Gastroesophageal sphincter (tissue), 4 donors: ENCODE data around the gene SKIC2. TPM values are rescaled to one million over a fixed set of nuclear protein-coding genes. Genes with fewer than 3 reads are reported as not detected.
A peak's percentile ranks its signal among the peaks of the same experiment; 100 is the strongest.
"Not testable (repeated sequence)": the region's sequence is repeated elsewhere in the genome, so short reads cannot be mapped to it uniquely, and the experiment has no call there.

ENCODE experiments used
- ATAC-seq: fragments of 150-250 bp; one replicate; pipeline ENCODE4 v1.9.1; 2016; ENCODE audit warnings: mild to moderate bottlenecking, moderate library complexity
- H3K27ac ChIP-seq, 4 donors: fragments of 200-600 bp; sonication (generic) in 3 of 4; 1 replicate in 3 of 4; 2 replicates in 1 of 4; pipeline ENCODE4 v1.5.1; 2016 to 2019
- H3K27me3 ChIP-seq: fragments of 200-600 bp; sonication (generic); one replicate; pipeline ENCODE4 v1.5.1; 2019
- H3K36me3 ChIP-seq, 2 donors: fragments of 200-600 bp; sonication (generic); one replicate each; pipeline ENCODE4 v1.5.1; 2019; ENCODE audit warnings: control low read depth in 1 of 2
- H3K4me1 ChIP-seq, 3 donors: fragments of 200-600 bp; sonication (generic); 1 replicate in 2 of 3; 2 replicates in 1 of 3; pipeline ENCODE4 v1.5.1; 2016 to 2019; ENCODE audit warnings: control low read depth in 2 of 3
- H3K4me3 ChIP-seq, 2 donors: fragments of 200-600 bp; sonication (generic); one replicate each; pipeline ENCODE4 v1.5.1; 2019; ENCODE audit warnings: mild to moderate bottlenecking in 1 of 2, moderate library complexity in 1 of 2
- H3K9me3 ChIP-seq, 3 donors: fragments of 200-600 bp; sonication (generic); one replicate each; pipeline ENCODE4 v1.5.1; 2017 to 2019; ENCODE audit warnings: control low read depth in 2 of 3
- WGBS, 2 donors: methylation state at CpG; one replicate each; pipeline ENCODE4 v1.1.5; 2018; ENCODE audit warnings: low coverage in 1 of 2; 5-methylcytosine and 5-hydroxymethylcytosine counted together
- small RNA-seq, 4 donors: library from RNA; depleted of rRNA; stranded (forward); fragments of <200 nt; gene quantifications; one replicate each; pipeline ENCODE3, GENCODE V24; 2016
- total RNA-seq, 4 donors: library from RNA; depleted of rRNA; stranded (reverse); fragments of >200 nt; gene quantifications; one replicate each; pipeline ENCODE4 v1.1.0, GENCODE V29; 2016

Gene SKIC2
- total RNA-seq, 4 donors from 2014 or later, result 18.8 to 52.5 (median 25.8) TPM

GRCh38 chr6:32005991-32006529 is 47.1 kb downstream of the SKIC2 start:
- not testable (repeated sequence) for H3K9me3 ChIP-seq, H3K36me3 ChIP-seq, H3K4me3 ChIP-seq, H3K27me3 ChIP-seq, ATAC-seq, H3K4me1 ChIP-seq, H3K27ac ChIP-seq
- 100% methylated on average over 3 of the region's 8 CpGs; no CpG with 5 or more reads in 1 of the 2 donors for WGBS, 2 donors

GRCh38 chr6:32007086-32007485 is 48.1 kb downstream of the SKIC2 start:
- not testable (repeated sequence) for H3K36me3 ChIP-seq, H3K4me3 ChIP-seq, H3K27ac ChIP-seq, H3K27me3 ChIP-seq, H3K9me3 ChIP-seq, H3K4me1 ChIP-seq, ATAC-seq
- WGBS, 2 donors, result no CpG with 5 or more reads among the region's 12 CpGs

GRCh38 chr6:32008037-32008436 is 49.1 kb downstream of the SKIC2 start:
- not testable (repeated sequence) for H3K36me3 ChIP-seq, H3K27ac ChIP-seq, ATAC-seq, H3K4me1 ChIP-seq, H3K9me3 ChIP-seq, H3K4me3 ChIP-seq, H3K27me3 ChIP-seq
- WGBS, 2 donors, result no CpG with 5 or more reads among the region's 24 CpGs

- H3K4me3 ChIP-seq, H3K4me1 ChIP-seq, H3K9me3 ChIP-seq, ATAC-seq, H3K36me3 ChIP-seq, H3K27ac ChIP-seq, H3K27me3 ChIP-seq: not testable (repeated sequence)
- no CpG with 5 or more reads among the region's 12 CpGs for WGBS, 2 donors
Measured at GRCh38 chr6:32008616-32009015, 49.6 kb downstream of the SKIC2 start.

GRCh38 chr6:32009537-32009936 is 50.6 kb downstream of the SKIC2 start:
- H3K27me3 ChIP-seq, H3K9me3 ChIP-seq, H3K36me3 ChIP-seq, ATAC-seq, H3K4me3 ChIP-seq, H3K4me1 ChIP-seq, H3K27ac ChIP-seq: not testable (repeated sequence)
- WGBS, 2 donors, result no CpG with 5 or more reads among the region's 12 CpGs

GRCh38 chr6:32010856-32011530 is 52.0 kb downstream of the SKIC2 start:
- ATAC-seq, H3K27ac ChIP-seq, H3K27me3 ChIP-seq, H3K4me3 ChIP-seq, H3K9me3 ChIP-seq, H3K36me3 ChIP-seq, H3K4me1 ChIP-seq: not testable (repeated sequence)
- no CpG with 5 or more reads among the region's 27 CpGs for WGBS, 2 donors

GRCh38 chr6:32012941-32013617 is 54.1 kb downstream of the SKIC2 start:
- H3K36me3 ChIP-seq, H3K27ac ChIP-seq, H3K27me3 ChIP-seq, H3K4me1 ChIP-seq, H3K9me3 ChIP-seq, H3K4me3 ChIP-seq: not testable (repeated sequence)
- peak; percentile 31 for ATAC-seq
- 60% methylated on average over 1 of the region's 17 CpGs; no CpG with 5 or more reads in 1 of the 2 donors for WGBS, 2 donors

GRCh38 chr6:32013738-32014137 is 54.8 kb downstream of the SKIC2 start:
- not testable (repeated sequence) for H3K36me3 ChIP-seq, H3K27me3 ChIP-seq, ATAC-seq, H3K27ac ChIP-seq, H3K4me3 ChIP-seq, H3K4me1 ChIP-seq, H3K9me3 ChIP-seq
- no CpG with 5 or more reads among the region's 5 CpGs for WGBS, 2 donors

GRCh38 chr6:32014547-32014946 is 55.6 kb downstream of the SKIC2 start, which contains the start of gene C4B:
TSS of gene C4B (plus strand) at chr6:32014795. CDS start at chr6:32014846, 51 bp downstream.
- WGBS, 2 donors, result no CpG with 5 or more reads among the region's 6 CpGs
- not testable (repeated sequence) for H3K27me3 ChIP-seq, H3K36me3 ChIP-seq, H3K9me3 ChIP-seq, H3K27ac ChIP-seq, H3K4me3 ChIP-seq, H3K4me1 ChIP-seq
- peak; percentile 76 for ATAC-seq

Small RNAs within 50 kb of the gene (small RNA-seq; reads per million reads assigned to genes)
- gene AL645922.1, result 0 reads per million in 4 donors

Other genes starting within 250 kb of the SKIC2 start
- gene LY6G6D, start 243.8 kb upstream of the SKIC2 start, total RNA-seq, result not detected
- gene LY6G6C, start 237.4 kb upstream of the SKIC2 start, total RNA-seq, result not detected
- under 1 TPM in 1 of 4 donors, not detected in 3; 0.54 TPM for gene MPIG6B, start 235.8 kb upstream of the SKIC2 start, total RNA-seq
- gene DDAH2, start 229.9 kb upstream of the SKIC2 start, total RNA-seq, result 100 to 1,000 TPM in 2 of 4 donors, 10 to 100 TPM in 2; 75.6 to 127 (median 99.0) TPM
- 100 to 1,000 TPM; 191 to 427 (median 276) TPM for gene CLIC1, start 222.6 kb upstream of the SKIC2 start, total RNA-seq
- 10 to 100 TPM in 1 of 4 donors, 1 to 10 TPM in 3; 1.9 to 12.7 (median 6.7) TPM for gene MSH5, start 219.2 kb upstream of the SKIC2 start, total RNA-seq
- 1 to 10 TPM in 1 of 4 donors, under 1 TPM in 1, not detected in 2; 0.93 to 1.1 TPM for gene SAPCD1, start 196.5 kb upstream of the SKIC2 start, total RNA-seq
- under 1 TPM; 0.12 to 0.54 (median 0.31) TPM for gene VWA7, start 181.8 kb upstream of the SKIC2 start, total RNA-seq
- 10 to 100 TPM; 25.4 to 50.6 (median 29.9) TPM for gene VARS1, start 163.4 kb upstream of the SKIC2 start, total RNA-seq
- 10 to 100 TPM; 18.0 to 31.7 (median 28.5) TPM for gene LSM2, start 152.2 kb upstream of the SKIC2 start, total RNA-seq
- gene HSPA1L, start 143.9 kb upstream of the SKIC2 start, total RNA-seq, result 1 to 10 TPM; 1.9 to 3.9 (median 2.6) TPM
- 100 to 1,000 TPM; 287 to 496 (median 351) TPM for gene HSPA1A, start 143.6 kb upstream of the SKIC2 start, total RNA-seq
- gene HSPA1B, start 131.4 kb upstream of the SKIC2 start, total RNA-seq, result 100 to 1,000 TPM; 198 to 260 (median 219) TPM
- gene NEU1, start 96.4 kb upstream of the SKIC2 start, total RNA-seq, result 10 to 100 TPM; 28.2 to 39.1 (median 30.5) TPM
- 1 to 10 TPM in 2 of 4 donors, not detected in 2; 1.1 to 4.5 TPM for gene SLC44A4, start 80.2 kb upstream of the SKIC2 start, total RNA-seq
- gene EHMT2, start 61.5 kb upstream of the SKIC2 start, total RNA-seq, result 10 to 100 TPM; 29.5 to 43.4 (median 35.5) TPM
- gene ZBTB12, start 57.1 kb upstream of the SKIC2 start, total RNA-seq, result 1 to 10 TPM in 2 of 4 donors, under 1 TPM in 2; 0.40 to 2.0 (median 0.86) TPM
- gene C2, start 31.5 kb upstream of the SKIC2 start, total RNA-seq, result 10 to 100 TPM in 3 of 4 donors, 1 to 10 TPM in 1; 3.3 to 33.4 (median 14.4) TPM
- gene CFB, start 13.1 kb upstream of the SKIC2 start, total RNA-seq, result 10 to 100 TPM in 3 of 4 donors, 1 to 10 TPM in 1; 8.1 to 42.6 (median 23.1) TPM
- 10 to 100 TPM; 64.1 to 89.7 (median 70.4) TPM for gene NELFE, start 204 bp upstream of the SKIC2 start, total RNA-seq
- 10 to 100 TPM; 12.3 to 17.4 (median 14.6) TPM for gene DXO, start 13.0 kb downstream of the SKIC2 start, total RNA-seq
- 100 to 1,000 TPM in 1 of 4 donors, 10 to 100 TPM in 3; 50.4 to 111 (median 81.5) TPM for gene C4A, start 22.9 kb downstream of the SKIC2 start, total RNA-seq
- gene C4B, start 55.6 kb downstream of the SKIC2 start, total RNA-seq, result 100 to 1,000 TPM in 1 of 4 donors, 10 to 100 TPM in 3; 45.6 to 259 (median 82.1) TPM
- 1 to 10 TPM in 1 of 4 donors, under 1 TPM in 2, not detected in 1; 0.47 to 1.7 (median 0.81) TPM for gene CYP21A2, start 79.2 kb downstream of the SKIC2 start, total RNA-seq
- gene TNXB, start 150.2 kb downstream of the SKIC2 start, total RNA-seq, result 100 to 1,000 TPM; 148 to 394 (median 190) TPM
- gene ATF6B, start 169.1 kb downstream of the SKIC2 start, total RNA-seq, result 10 to 100 TPM; 13.3 to 26.9 (median 25.2) TPM
- 1 to 10 TPM; 2.3 to 4.2 (median 3.7) TPM for gene FKBPL, start 171.1 kb downstream of the SKIC2 start, total RNA-seq
- 1 to 10 TPM; 1.2 to 4.8 (median 3.1) TPM for gene PRRT1, start 192.8 kb downstream of the SKIC2 start, total RNA-seq
- gene PPT2, start 195.0 kb downstream of the SKIC2 start, total RNA-seq, result 100 to 1,000 TPM in 1 of 4 donors, 10 to 100 TPM in 3; 16.0 to 120 (median 25.5) TPM
- gene EGFL8, start 205.4 kb downstream of the SKIC2 start, total RNA-seq, result 10 to 100 TPM in 2 of 4 donors, 1 to 10 TPM in 2; 5.0 to 15.1 (median 10.1) TPM
- 10 to 100 TPM; 45.6 to 70.5 (median 54.6) TPM for gene AGPAT1, start 216.9 kb downstream of the SKIC2 start, total RNA-seq
- 100 to 1,000 TPM in 1 of 4 donors, 10 to 100 TPM in 3; 78.8 to 101 (median 88.0) TPM for gene RNF5, start 219.2 kb downstream of the SKIC2 start, total RNA-seq
- 1 to 10 TPM; 1.4 to 2.3 (median 1.6) TPM for gene AGER, start 225.1 kb downstream of the SKIC2 start, total RNA-seq
- 10 to 100 TPM; 42.9 to 70.1 (median 61.0) TPM for gene PBX2, start 231.0 kb downstream of the SKIC2 start, total RNA-seq
- gene GPSM3, start 233.5 kb downstream of the SKIC2 start, total RNA-seq, result 10 to 100 TPM in 2 of 4 donors, 1 to 10 TPM in 1, under 1 TPM in 1; 0.93 to 16.3 (median 9.0) TPM